Gastrocnemius medialis (tissue), 4 donors: ENCODE results near the gene CHCHD1. TPM values are rescaled to one million over a fixed set of nuclear protein-coding genes. Genes with fewer than 3 reads are reported as not detected.
A peak's percentile ranks its signal among the peaks of the same experiment; 100 is the strongest.

Experiments
- ATAC-seq, 2 donors: fragments of 150-250 bp; one replicate each; pipeline ENCODE4 v1.9.1; 2016
- DNase-seq, 2 donors: peaks; one replicate each; pipeline ENCODE4 v3.0.0-alpha.2; 2019
- H3K27ac ChIP-seq, 4 donors: fragments of 200-600 bp; sonication (generic); 1 replicate in 1 of 4; 2 replicates in 3 of 4; pipeline ENCODE4 v1.5.1; 2016 to 2018; ENCODE audit warnings: mild to moderate bottlenecking in 2 of 4, moderate library complexity in 1 of 4
- H3K27me3 ChIP-seq, 3 donors: fragments of 200-600 bp; sonication (generic) in 2 of 3; 1 replicate in 1 of 3; 2 replicates in 2 of 3; pipeline versions ENCODE4 v1.5.1 to v1.6.0; 2016 to 2019; ENCODE audit warnings: mild to moderate bottlenecking in 1 of 3, moderate library complexity in 1 of 3
- H3K36me3 ChIP-seq, 2 donors: fragments of 200-600 bp; sonication (generic) in 1 of 2; one replicate each; pipeline ENCODE4 v1.5.1; 2017 to 2018
- H3K4me1 ChIP-seq, 2 donors: fragments of 200-600 bp; sonication (generic) in 1 of 2; one replicate each; pipeline ENCODE4 v1.5.1; 2016 to 2017; ENCODE audit warnings: mild to moderate bottlenecking in 2 of 2
- H3K4me3 ChIP-seq, 4 donors: fragments of 200-600 bp; sonication (generic) in 3 of 4; 1 replicate in 1 of 4; 2 replicates in 3 of 4; pipeline ENCODE4 v1.5.1; 2016 to 2019; ENCODE audit warnings: mild to moderate bottlenecking in 2 of 4
- H3K9me3 ChIP-seq, 3 donors: fragments of 200-600 bp; sonication (generic) in 2 of 3; 1 replicate in 1 of 3; 2 replicates in 2 of 3; pipeline ENCODE4 v1.5.1; 2016 to 2019
- CTCF ChIP-seq, 5 experiments: fragments of 450-650 bp in 3 of 5; fragments of 200-600 bp in 2 of 5; sonication (generic) in 2 of 5; IDR thresholded peaks in 4 of 5; conservative IDR thresholded peaks in 1 of 5; 1 replicate in 4 of 5; 2 replicates in 1 of 5; pipeline ENCODE4 v1.5.1; 2016 to 2019; ENCODE audit warnings: antibody characterized with exemption in 5 of 5, mild to moderate bottlenecking in 3 of 5, moderate library complexity in 3 of 5
- POLR2A ChIP-seq, 2 donors: fragments of 450-650 bp; IDR thresholded peaks; one replicate each; pipeline ENCODE4 v1.6.1; 2017; ENCODE audit warnings: antibody characterized with exemption in 2 of 2, mild to moderate bottlenecking in 2 of 2, moderate library complexity in 2 of 2
- in situ Hi-C, 4 donors: fragments of 200-750 bp; cut with MboI; loops; one replicate each; pipeline versions ENCODE4 v1.15.0 to v1.8.0; 2017; ENCODE audit warnings: low sequenced_read_pairs in 4 of 4
- intact Hi-C: fragments of 100-400 bp; cut with DNase I; formaldehyde crosslinking; loops from one replicate; pipeline ENCODE4 v1.15.1; 2023; ENCODE audit warnings: low total_unique reads
- total RNA-seq, 4 donors: library from RNA; depleted of rRNA; stranded (reverse); fragments of >200 nt; gene quantifications; one replicate each; pipeline versions ENCODE4 v1.1.0 to v1.2.3, GENCODE V29; 2016

The CHCHD1 gene
- total RNA-seq, 4 donors from 2014 or later = 25.3 to 41.8 (median 32.7) TPM

GRCh38 chr10:73810735-73811465 lies 29.1 kb downstream of the CHCHD1 start:
- intact Hi-C loops (loop anchor here (1.0 to 5.0 kb wide), 3 partner anchors 26 to 61 kb away; partner anchors contain the start of genes CAMK2G and ZSWIM8), in situ Hi-C loops (no loop called here)
- peaks cover 12 to 23% of the 10 kb centered on the region in 2 donors for H3K4me1 ChIP-seq

GRCh38 chr10:73812657-73813056 lies 30.8 kb downstream of the CHCHD1 start:
- in situ Hi-C loops = no loop called here
- Histone ChIP-seq H3K4me1 (peaks cover 12 to 32% of the 10 kb centered on the region in 2 donors), H3K36me3 (peaks cover 0 to 37% of the 10 kb centered on the region in 2 donors), H3K27me3 (no peaks in the 10 kb centered on the region), H3K9me3 (no peaks in the 10 kb centered on the region), H3K27ac (peak overlapping the region; percentile 76 to 96 (median 82)), H3K4me3 (no peak overlapping the region)
- intact Hi-C loops = loop anchor here (5.0 kb wide), 1 partner anchor 60 kb away; the partner anchor contains the start of gene CAMK2G
- ATAC-seq (no peak), DNase-seq (no peak)
- TF ChIP-seq CTCF (IDR thresholded peaks at IDR 0.05 in 4 of 5, conservative IDR thresholded peaks at IDR 0.05 in 1 of 5) (no peak), POLR2A (IDR thresholded peaks at IDR 0.05) (no peak)

More at GRCh38 chr10:73810735-73811465, 29.1 kb downstream of the CHCHD1 start:
- DNase-seq (no peak), ATAC-seq (peak; percentile 43 to 50)
- Histone ChIP-seq H3K27ac (peak overlapping the region; percentile 76 to 96 (median 90)), H3K4me3 (peak overlapping the region; percentile 77 to 93 (median 88)), H3K36me3 (peaks cover 0 to 46% of the 10 kb centered on the region in 2 donors), H3K27me3 (no peaks in the 10 kb centered on the region), H3K9me3 (no peaks in the 10 kb centered on the region)
- TF ChIP-seq CTCF (IDR thresholded peaks at IDR 0.05 in 4 of 5, conservative IDR thresholded peaks at IDR 0.05 in 1 of 5) (no peak), POLR2A (IDR thresholded peaks at IDR 0.05) (no peak)

GRCh38 chr10:73813333-73813732 lies 31.5 kb downstream of the CHCHD1 start:
- Histone ChIP-seq H3K36me3 (peaks cover 0 to 30% of the 10 kb centered on the region in 2 donors), H3K4me3 (no peak overlapping the region), H3K27me3 (no peaks in the 10 kb centered on the region), H3K4me1 (peaks cover 12 to 34% of the 10 kb centered on the region in 2 donors), H3K9me3 (no peaks in the 10 kb centered on the region), H3K27ac (peak overlapping the region in 1 of 4 donors; percentile 79)
- TF ChIP-seq CTCF (IDR thresholded peaks at IDR 0.05 in 4 of 5, conservative IDR thresholded peaks at IDR 0.05 in 1 of 5) = no peak
- no peak for TF ChIP-seq POLR2A (IDR thresholded peaks at IDR 0.05)
- no peak for ATAC-seq
- no peak for DNase-seq
- in situ Hi-C loops = no loop called here
- intact Hi-C loops = loop anchor here (5.0 kb wide), 1 partner anchor 59 kb away; the partner anchor contains the start of gene CAMK2G

- DNase-seq = no peak
- Histone ChIP-seq H3K36me3 (peaks cover 0 to 21% of the 10 kb centered on the region in 2 donors), H3K27ac (no peak overlapping the region), H3K4me3 (no peak overlapping the region), H3K9me3 (no peaks in the 10 kb centered on the region), H3K27me3 (no peaks in the 10 kb centered on the region), H3K4me1 (peaks cover 15 to 30% of the 10 kb centered on the region in 2 donors)
- ATAC-seq = no peak
- no peak for TF ChIP-seq POLR2A (IDR thresholded peaks at IDR 0.05)
- no peak for TF ChIP-seq CTCF (IDR thresholded peaks at IDR 0.05 in 4 of 5, conservative IDR thresholded peaks at IDR 0.05 in 1 of 5)
- intact Hi-C loops (loop anchor here (5.0 kb wide), 1 partner anchor 58 kb away; the partner anchor contains the start of gene CAMK2G), in situ Hi-C loops (no loop called here)
These were observed 32.5 kb downstream of the CHCHD1 start for GRCh38 chr10:73814276-73814895.
